Loucy (cell line): ENCODE measurements around the gene PUDP.

Experiments used
- EZH2phosphoT487 ChIP-seq: fragments of 200-600 bp; IDR thresholded peaks from 2 replicates; pipeline ENCODE4 v1.6.1; 2018; ENCODE audit warnings: antibody characterized with exemption, mild to moderate bottlenecking, moderate library complexity, borderline replicate concordance
- TF ChIP-seq, protein P1 (sequence below): fragments of 200-600 bp; sonication (generic); conservative IDR thresholded peaks from 2 replicates; pipeline ENCODE4 v1.5.1; 2014; ENCODE audit warnings: mild to moderate bottlenecking, antibody characterized with exemption, low read length

DNA sequence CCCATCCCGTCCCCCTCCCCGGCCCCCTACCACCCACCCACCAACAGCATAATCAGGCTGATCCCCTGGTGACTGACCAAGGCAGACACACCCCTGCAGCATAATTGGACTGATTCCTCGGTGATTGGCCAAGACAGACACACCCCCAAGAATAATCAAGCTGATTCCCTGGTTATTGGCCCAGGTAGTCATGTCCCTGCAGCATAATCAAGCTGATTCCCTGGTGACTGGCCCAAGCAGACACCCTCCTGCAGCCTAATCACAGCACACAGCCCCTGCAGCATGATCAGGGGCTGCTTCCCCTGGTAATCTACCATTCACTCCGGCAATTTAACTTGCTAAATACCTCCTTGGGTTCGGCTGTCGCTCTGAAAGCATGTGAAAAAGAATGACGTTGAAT is 47.9 kb downstream of the PUDP start:
- TF ChIP-seq, protein P1, sequence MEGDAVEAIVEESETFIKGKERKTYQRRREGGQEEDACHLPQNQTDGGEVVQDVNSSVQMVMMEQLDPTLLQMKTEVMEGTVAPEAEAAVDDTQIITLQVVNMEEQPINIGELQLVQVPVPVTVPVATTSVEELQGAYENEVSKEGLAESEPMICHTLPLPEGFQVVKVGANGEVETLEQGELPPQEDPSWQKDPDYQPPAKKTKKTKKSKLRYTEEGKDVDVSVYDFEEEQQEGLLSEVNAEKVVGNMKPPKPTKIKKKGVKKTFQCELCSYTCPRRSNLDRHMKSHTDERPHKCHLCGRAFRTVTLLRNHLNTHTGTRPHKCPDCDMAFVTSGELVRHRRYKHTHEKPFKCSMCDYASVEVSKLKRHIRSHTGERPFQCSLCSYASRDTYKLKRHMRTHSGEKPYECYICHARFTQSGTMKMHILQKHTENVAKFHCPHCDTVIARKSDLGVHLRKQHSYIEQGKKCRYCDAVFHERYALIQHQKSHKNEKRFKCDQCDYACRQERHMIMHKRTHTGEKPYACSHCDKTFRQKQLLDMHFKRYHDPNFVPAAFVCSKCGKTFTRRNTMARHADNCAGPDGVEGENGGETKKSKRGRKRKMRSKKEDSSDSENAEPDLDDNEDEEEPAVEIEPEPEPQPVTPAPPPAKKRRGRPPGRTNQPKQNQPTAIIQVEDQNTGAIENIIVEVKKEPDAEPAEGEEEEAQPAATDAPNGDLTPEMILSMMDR: no peak
- TF ChIP-seq EZH2phosphoT487: no peak
